Spleen (tissue), 11 donors: ENCODE results near the gene ANKS1B. TPM values are rescaled to one million over a fixed set of nuclear protein-coding genes. Genes with fewer than 3 reads are reported as not detected.

Experiments used
- DNase-seq: peaks from one replicate; pipeline ENCODE4 v3.0.0-alpha.2; 2020
- H3K27ac ChIP-seq, 8 donors: fragments of 200-600 bp; sonication (generic) in 7 of 8; 1 replicate in 4 of 8; 2 replicates in 4 of 8; pipeline versions ENCODE4 v1.5.0 to v1.8.0; 2016 to 2021; ENCODE audit warnings: inconsistent platforms in 4 of 8, mild to moderate bottlenecking in 4 of 8, moderate library complexity in 1 of 8
- H3K27me3 ChIP-seq, 7 donors: fragments of 200-600 bp; sonication (generic) in 6 of 7; replicated peaks in 1 of 7; 1 replicate in 4 of 7; 2 replicates in 3 of 7; pipeline versions ENCODE4 v1.5.0 to v1.8.0; 2016 to 2021; ENCODE audit warnings: inconsistent platforms in 3 of 7, mild to moderate bottlenecking in 1 of 7
- H3K36me3 ChIP-seq, 6 donors: fragments of 200-600 bp; sonication (generic) in 5 of 6; 1 replicate in 4 of 6; 2 replicates in 2 of 6; pipeline versions ENCODE4 v1.5.0 to v1.8.0; 2016 to 2021; ENCODE audit warnings: inconsistent platforms in 2 of 6
- H3K4me1 ChIP-seq, 6 donors: fragments of 200-600 bp; sonication (generic) in 5 of 6; 1 replicate in 3 of 6; 2 replicates in 3 of 6; pipeline versions ENCODE4 v1.5.0 to v1.8.0; 2016 to 2021; ENCODE audit warnings: inconsistent platforms in 3 of 6
- H3K4me3 ChIP-seq, 8 donors: fragments of 200-600 bp; sonication (generic) in 7 of 8; 1 replicate in 4 of 8; 2 replicates in 4 of 8; pipeline versions ENCODE4 v1.5.0 to v1.8.0; 2016 to 2021; ENCODE audit warnings: inconsistent platforms in 4 of 8, mild to moderate bottlenecking in 4 of 8, moderate library complexity in 2 of 8
- H3K9me3 ChIP-seq, 8 donors: fragments of 200-600 bp; sonication (generic) in 7 of 8; 1 replicate in 4 of 8; 2 replicates in 4 of 8; pipeline versions ENCODE4 v1.5.0 to v1.8.0; 2016 to 2021; ENCODE audit warnings: inconsistent platforms in 4 of 8
- POLR2A ChIP-seq, 3 donors: fragments of 450-650 bp; IDR thresholded peaks; one replicate each; pipeline ENCODE4 v1.5.1; 2017; ENCODE audit warnings: antibody characterized with exemption in 3 of 3, mild to moderate bottlenecking in 1 of 3
- POLR2AphosphoS5 ChIP-seq, 3 donors: sonication (generic); formaldehyde crosslinking; IDR thresholded peaks; one replicate each; pipeline ENCODE4 v1.5.1; 2017; ENCODE audit warnings: antibody characterized with exemption in 3 of 3
- WGBS, 5 donors: extraction: QIAGEN DNeasy Blood & Tissue Kit in 3 of 5; methylation state at CpG; one replicate each; pipeline versions ENCODE4 v1.1.5 to v1.1.7; 2013 to 2018; 5-methylcytosine and 5-hydroxymethylcytosine counted together
- intact Hi-C: fragments of 100-400 bp; cut with DNase I; formaldehyde crosslinking; loops from one replicate; pipeline ENCODE4 v1.15.0; 2023; ENCODE audit warnings: low total_unique reads
- polyA plus RNA-seq, 3 donors: library from polyadenylated mRNA; stranded (reverse); fragments of 200-250 nt; gene quantifications; one replicate each; pipeline ENCODE4 v1.2.1, GENCODE V29; 2013
- total RNA-seq, 7 donors: library from RNA; depleted of rRNA in 3 of 7; stranded (reverse); fragments of >200 nt in 3 of 7; fragmentation: NEBNext Ultra II Directional in 4 of 7; extraction: Animal tissue kit (Norgen Biotek cat#: 25700) in 4 of 7; gene quantifications; one replicate each; pipeline versions ENCODE4 v1.1.0 to v1.2.1, GENCODE V29; 2016 to 2021
- TF ChIP-seq, protein P1 (sequence below), 11 experiments: fragments of 200-600 bp in 7 of 11; fragments of 450-650 bp in 4 of 11; sonication (generic) in 4 of 11; IDR thresholded peaks in 8 of 11; conservative IDR thresholded peaks in 3 of 11; 1 replicate in 7 of 11; 2 replicates in 4 of 11; pipeline versions ENCODE4 v1.4.0 to v1.8.0; 2016 to 2021; ENCODE audit warnings: antibody characterized with exemption in 11 of 11, inconsistent platforms in 4 of 11, mild to moderate bottlenecking in 1 of 11
- donor health status: healthy with polysubstance abuse.
- donor health status: DM: no; HTN: no; CAD: no; lungs with moderate emphysema.
- donor health status: DM: no; HTN: no; CAD: no.
- donor health status: Bipolar disorder and iron deficiency.
- donor health status: healthy.
- donor health status: DM: no; HTN: no; CAD: no.
- donor health status: DM: yes; HTN: yes; CAD: no.

ANKS1B gene
- total and polyA plus RNA-seq, 10 donors: 0.21 to 8.0 (median 4.2) TPM

- intact Hi-C loops: loop anchor here (10.0 kb wide), 1 partner anchor 451 kb away; no protein-coding TSS in a partner anchor
Observed at GRCh38 chr12:99005601-99006000, 979.1 kb downstream of the ANKS1B start.

GRCh38 chr12:99004799-99005466, 979.8 kb downstream of the ANKS1B start:
- Histone ChIP-seq H3K27me3 (no peaks in the 10 kb centered on the region), H3K9me3 (no peaks in the 10 kb centered on the region), H3K4me3 (no peak overlapping the region), H3K27ac (no peak overlapping the region), H3K4me1 (no peaks in the 10 kb centered on the region), H3K36me3 (no peaks in the 10 kb centered on the region)
- intact Hi-C loops: loop anchor here (10.0 kb wide), 1 partner anchor 450 kb away; no protein-coding TSS in a partner anchor
- TF ChIP-seq, protein P1, sequence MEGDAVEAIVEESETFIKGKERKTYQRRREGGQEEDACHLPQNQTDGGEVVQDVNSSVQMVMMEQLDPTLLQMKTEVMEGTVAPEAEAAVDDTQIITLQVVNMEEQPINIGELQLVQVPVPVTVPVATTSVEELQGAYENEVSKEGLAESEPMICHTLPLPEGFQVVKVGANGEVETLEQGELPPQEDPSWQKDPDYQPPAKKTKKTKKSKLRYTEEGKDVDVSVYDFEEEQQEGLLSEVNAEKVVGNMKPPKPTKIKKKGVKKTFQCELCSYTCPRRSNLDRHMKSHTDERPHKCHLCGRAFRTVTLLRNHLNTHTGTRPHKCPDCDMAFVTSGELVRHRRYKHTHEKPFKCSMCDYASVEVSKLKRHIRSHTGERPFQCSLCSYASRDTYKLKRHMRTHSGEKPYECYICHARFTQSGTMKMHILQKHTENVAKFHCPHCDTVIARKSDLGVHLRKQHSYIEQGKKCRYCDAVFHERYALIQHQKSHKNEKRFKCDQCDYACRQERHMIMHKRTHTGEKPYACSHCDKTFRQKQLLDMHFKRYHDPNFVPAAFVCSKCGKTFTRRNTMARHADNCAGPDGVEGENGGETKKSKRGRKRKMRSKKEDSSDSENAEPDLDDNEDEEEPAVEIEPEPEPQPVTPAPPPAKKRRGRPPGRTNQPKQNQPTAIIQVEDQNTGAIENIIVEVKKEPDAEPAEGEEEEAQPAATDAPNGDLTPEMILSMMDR (IDR thresholded peaks at IDR 0.05 in 8 of 11, conservative IDR thresholded peaks at IDR 0.05 in 3 of 11): no peak
- TF ChIP-seq POLR2AphosphoS5 (IDR thresholded peaks at IDR 0.05) (no peak), POLR2A (IDR thresholded peaks at IDR 0.05) (no peak)
- WGBS, 5 donors: 83 to 92% (median 87%) methylated on average over 12 of the region's 12 CpGs
- DNase-seq: no peak

More at GRCh38 chr12:99005601-99006000, 979.1 kb downstream of the ANKS1B start:
- H3K4me3 ChIP-seq: no peak overlapping the region
- WGBS, 5 donors: 76 to 90% (median 86%) methylated on average over 5 of the region's 5 CpGs
- no peaks in the 10 kb centered on the region for H3K9me3 ChIP-seq
- H3K27ac ChIP-seq: no peak overlapping the region
- no peaks in the 10 kb centered on the region for H3K36me3 ChIP-seq
- DNase-seq: no peak
- H3K27me3 ChIP-seq: no peaks in the 10 kb centered on the region
- H3K4me1 ChIP-seq: no peaks in the 10 kb centered on the region
- TF ChIP-seq POLR2A (IDR thresholded peaks at IDR 0.05) (no peak), POLR2AphosphoS5 (IDR thresholded peaks at IDR 0.05) (no peak)
- TF ChIP-seq, protein P1 (IDR thresholded peaks at IDR 0.05 in 8 of 11, conservative IDR thresholded peaks at IDR 0.05 in 3 of 11): no peak

GRCh38 chr12:99002731-99003130, 982.0 kb downstream of the ANKS1B start:
- no peaks in the 10 kb centered on the region for H3K9me3 ChIP-seq
- H3K4me3 ChIP-seq: no peak overlapping the region
- H3K4me1 ChIP-seq: peaks cover 0 to 7% (median 2%) of the 10 kb centered on the region in 6 donors
- intact Hi-C loops: loop anchor here (10.0 kb wide), 1 partner anchor 448 kb away; no protein-coding TSS in a partner anchor
- no peaks in the 10 kb centered on the region for H3K36me3 ChIP-seq
- no peak overlapping the region for H3K27ac ChIP-seq
- no peaks in the 10 kb centered on the region for H3K27me3 ChIP-seq
- no peak for DNase-seq
- TF ChIP-seq POLR2A (IDR thresholded peaks at IDR 0.05) (no peak), POLR2AphosphoS5 (IDR thresholded peaks at IDR 0.05) (no peak)
- TF ChIP-seq, protein P1 (IDR thresholded peaks at IDR 0.05 in 8 of 11, conservative IDR thresholded peaks at IDR 0.05 in 3 of 11): no peak
- 93 to 98% (median 97%) methylated on average over 3 of the region's 3 CpGs for WGBS, 5 donors

GRCh38 chr12:99002156-99002555, 982.6 kb downstream of the ANKS1B start:
- no peak overlapping the region for H3K27ac ChIP-seq
- H3K27me3 ChIP-seq: no peaks in the 10 kb centered on the region
- H3K36me3 ChIP-seq: no peaks in the 10 kb centered on the region
- no peak for TF ChIP-seq POLR2AphosphoS5 (IDR thresholded peaks at IDR 0.05)
- TF ChIP-seq, protein P1 (IDR thresholded peaks at IDR 0.05 in 8 of 11, conservative IDR thresholded peaks at IDR 0.05 in 3 of 11): no peak
- no peak for TF ChIP-seq POLR2A (IDR thresholded peaks at IDR 0.05)
- H3K4me3 ChIP-seq: no peak overlapping the region
- H3K9me3 ChIP-seq: no peaks in the 10 kb centered on the region
- peaks cover 0 to 7% (median 2%) of the 10 kb centered on the region in 6 donors for H3K4me1 ChIP-seq
- 89 to 94% (median 92%) methylated on average over 3 of the region's 3 CpGs for WGBS, 5 donors
- intact Hi-C loops: loop anchor here (10.0 kb wide), 1 partner anchor 447 kb away; no protein-coding TSS in a partner anchor
- DNase-seq: no peak
